ENCODE measurements around the gene NOVA2. TPM values are rescaled to one million over a fixed set of nuclear protein-coding genes. Genes with fewer than 3 reads are reported as not detected.

The NOVA2 gene
- total RNA-seq, 3 donors from 2014 or later (not counting 1 experiment from before 2014, with no cell fraction given) = not detected

DNA sequence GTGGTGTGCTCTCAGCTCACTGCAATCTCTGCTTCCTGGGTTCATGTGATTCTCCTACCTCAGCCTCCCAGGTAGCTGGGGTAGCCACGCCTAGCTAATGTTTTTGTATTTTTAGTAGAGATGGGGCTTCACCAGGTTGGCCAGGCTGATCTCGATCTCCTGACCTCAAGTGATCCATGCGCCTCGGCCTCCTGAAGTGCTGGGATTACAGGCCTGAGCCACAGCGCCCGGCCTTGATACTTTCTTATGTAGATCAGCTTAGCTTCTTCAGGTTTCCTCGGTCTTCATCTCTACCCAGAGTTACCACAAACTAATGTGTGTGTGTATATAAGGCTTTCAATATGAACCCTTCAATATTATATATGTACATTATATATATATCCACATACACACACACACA, 11.7 kb upstream of the NOVA2 start:
- WGBS (ENCODE audit: insufficient coverage) = 89% methylated on average over 4 of the region's 7 CpGs
- no peak overlapping the region for H3K27ac ChIP-seq (ENCODE audit: low read length)
- Mint-ChIP-seq H3K4me3 (no peak overlapping the region), H3K27me3 (ENCODE audit: low read depth in 2 of 2) (peaks cover 18 to 24% of the 10 kb centered on the region in 2 donors), H3K9me3 (no peaks in the 10 kb centered on the region), H3K27ac (no peak overlapping the region), H3K4me1 (no peaks in the 10 kb centered on the region), H3K36me3 (no peaks in the 10 kb centered on the region)
- H3K36me3 ChIP-seq (ENCODE audit: control insufficient read depth, insufficient read depth, low read length) = no peaks in the 10 kb centered on the region
- no peaks in the 10 kb centered on the region for H3K9me3 ChIP-seq (ENCODE audit: control insufficient read depth, insufficient read depth, low read length)
- TF ChIP-seq, protein P1, sequence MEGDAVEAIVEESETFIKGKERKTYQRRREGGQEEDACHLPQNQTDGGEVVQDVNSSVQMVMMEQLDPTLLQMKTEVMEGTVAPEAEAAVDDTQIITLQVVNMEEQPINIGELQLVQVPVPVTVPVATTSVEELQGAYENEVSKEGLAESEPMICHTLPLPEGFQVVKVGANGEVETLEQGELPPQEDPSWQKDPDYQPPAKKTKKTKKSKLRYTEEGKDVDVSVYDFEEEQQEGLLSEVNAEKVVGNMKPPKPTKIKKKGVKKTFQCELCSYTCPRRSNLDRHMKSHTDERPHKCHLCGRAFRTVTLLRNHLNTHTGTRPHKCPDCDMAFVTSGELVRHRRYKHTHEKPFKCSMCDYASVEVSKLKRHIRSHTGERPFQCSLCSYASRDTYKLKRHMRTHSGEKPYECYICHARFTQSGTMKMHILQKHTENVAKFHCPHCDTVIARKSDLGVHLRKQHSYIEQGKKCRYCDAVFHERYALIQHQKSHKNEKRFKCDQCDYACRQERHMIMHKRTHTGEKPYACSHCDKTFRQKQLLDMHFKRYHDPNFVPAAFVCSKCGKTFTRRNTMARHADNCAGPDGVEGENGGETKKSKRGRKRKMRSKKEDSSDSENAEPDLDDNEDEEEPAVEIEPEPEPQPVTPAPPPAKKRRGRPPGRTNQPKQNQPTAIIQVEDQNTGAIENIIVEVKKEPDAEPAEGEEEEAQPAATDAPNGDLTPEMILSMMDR (IDR thresholded peaks at IDR 0.05) = no peak
- H3K27me3 ChIP-seq (ENCODE audit: control insufficient read depth, insufficient read depth, low read length) = peaks cover 2% of the 10 kb centered on the region
- no peak overlapping the region for H3K4me3 ChIP-seq (ENCODE audit: low read length)
- intact Hi-C loops (cut with micrococcal nuclease) = no loop called here
- DNase-seq (no peak), ATAC-seq (no peak)
- no peaks in the 10 kb centered on the region for H3K4me1 ChIP-seq (ENCODE audit: control insufficient read depth, insufficient read depth, low read length)

DNA sequence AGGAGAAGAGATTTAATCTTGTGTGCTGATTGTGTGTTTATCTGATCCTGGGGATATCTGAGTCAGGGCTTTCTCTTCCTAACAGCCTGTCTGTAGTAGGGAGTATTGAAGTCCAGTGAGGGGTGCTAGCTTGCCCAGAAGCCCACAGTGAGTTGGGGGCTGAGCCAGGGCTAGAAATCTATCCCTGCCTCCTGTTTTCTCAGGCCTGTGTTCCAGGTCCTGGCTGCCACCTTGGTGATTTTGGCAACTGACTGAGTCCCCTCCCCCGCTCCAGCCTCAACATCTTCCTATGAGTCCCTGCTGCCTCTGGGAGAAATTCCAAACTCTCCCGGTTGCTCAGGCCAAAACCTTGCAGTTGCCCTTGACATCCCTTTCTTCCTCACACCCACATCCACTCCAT, 7.7 kb upstream of the NOVA2 start:
- peaks cover 2% of the 10 kb centered on the region for H3K27me3 ChIP-seq (ENCODE audit: control insufficient read depth, insufficient read depth, low read length)
- DNase-seq (no peak), ATAC-seq (no peak)
- Mint-ChIP-seq H3K4me3 (no peak overlapping the region), H3K27ac (no peak overlapping the region), H3K27me3 (ENCODE audit: low read depth in 2 of 2) (peaks cover 19 to 20% of the 10 kb centered on the region in 2 donors), H3K36me3 (no peaks in the 10 kb centered on the region), H3K4me1 (no peaks in the 10 kb centered on the region), H3K9me3 (no peaks in the 10 kb centered on the region)
- intact Hi-C loops (cut with micrococcal nuclease) = no loop called here
- H3K27ac ChIP-seq (ENCODE audit: low read length) = no peak overlapping the region
- H3K9me3 ChIP-seq (ENCODE audit: control insufficient read depth, insufficient read depth, low read length) = no peaks in the 10 kb centered on the region
- WGBS (ENCODE audit: insufficient coverage) = 61% methylated on average over 2 of the region's 2 CpGs
- no peak overlapping the region for H3K4me3 ChIP-seq (ENCODE audit: low read length)
- no peaks in the 10 kb centered on the region for H3K36me3 ChIP-seq (ENCODE audit: control insufficient read depth, insufficient read depth, low read length)
- TF ChIP-seq, protein P1 (IDR thresholded peaks at IDR 0.05) = no peak
- no peaks in the 10 kb centered on the region for H3K4me1 ChIP-seq (ENCODE audit: control insufficient read depth, insufficient read depth, low read length)

DNA sequence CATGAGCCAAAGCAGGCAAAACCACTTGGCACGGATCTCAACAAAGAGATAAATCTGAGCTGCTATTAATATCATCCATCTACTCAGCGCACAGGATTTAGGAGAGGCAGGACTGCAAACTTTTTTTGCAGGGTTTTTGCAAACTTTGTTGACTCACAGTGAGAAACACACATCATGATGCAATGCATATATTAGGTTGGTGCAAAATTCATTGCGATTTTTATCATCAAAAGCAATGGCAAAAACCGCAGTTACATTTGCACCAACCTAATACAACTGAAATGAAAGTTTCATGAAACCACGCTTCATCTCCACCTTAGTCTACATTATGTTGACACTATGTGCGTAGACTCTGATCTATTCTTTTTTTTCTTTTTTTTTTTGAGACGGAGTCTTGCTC, 4.5 kb upstream of the NOVA2 start:
- Mint-ChIP-seq H3K27ac (no peak overlapping the region), H3K4me3 (no peak overlapping the region), H3K4me1 (no peaks in the 10 kb centered on the region), H3K36me3 (no peaks in the 10 kb centered on the region), H3K27me3 (ENCODE audit: low read depth in 2 of 2) (peaks cover 31 to 37% of the 10 kb centered on the region in 2 donors), H3K9me3 (no peaks in the 10 kb centered on the region)
- intact Hi-C loops (cut with micrococcal nuclease) = no loop called here
- Histone ChIP-seq H3K36me3 (ENCODE audit: control insufficient read depth, insufficient read depth, low read length) (no peaks in the 10 kb centered on the region), H3K9me3 (ENCODE audit: control insufficient read depth, insufficient read depth, low read length) (no peaks in the 10 kb centered on the region), H3K27me3 (ENCODE audit: control insufficient read depth, insufficient read depth, low read length) (peaks cover 16% of the 10 kb centered on the region), H3K27ac (ENCODE audit: low read length) (no peak overlapping the region), H3K4me3 (ENCODE audit: low read length) (no peak overlapping the region), H3K4me1 (ENCODE audit: control insufficient read depth, insufficient read depth, low read length) (peaks cover 7% of the 10 kb centered on the region)
- DNase-seq (no peak), ATAC-seq (no peak)
- TF ChIP-seq, protein P1 (IDR thresholded peaks at IDR 0.05) = no peak
- WGBS (ENCODE audit: insufficient coverage) = 75% methylated on average over 7 of the region's 7 CpGs

DNA sequence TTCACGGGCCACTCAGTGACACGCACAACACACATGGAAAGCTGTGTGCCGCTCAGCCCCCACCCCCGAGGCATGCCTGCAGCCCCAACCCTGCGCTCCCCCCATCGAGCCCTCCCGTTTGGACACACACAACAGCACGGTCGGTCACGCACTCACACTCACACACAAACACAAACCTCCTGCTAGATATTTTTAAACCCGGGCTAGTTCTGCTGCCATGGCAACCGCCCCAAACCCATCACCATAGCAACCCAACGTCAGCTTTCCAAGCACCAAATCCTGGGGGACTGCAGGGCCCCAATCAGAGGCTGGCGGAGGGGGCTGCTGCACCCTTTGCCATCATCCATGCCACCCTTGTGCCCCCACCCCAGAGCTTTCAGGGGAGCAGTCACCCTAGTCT, 2.5 kb upstream of the NOVA2 start:
- H3K4me3 Mint-ChIP-seq = no peak overlapping the region
- H3K27ac Mint-ChIP-seq = no peak overlapping the region
- no peak for DNase-seq

More for the DNA sequence above, 2.5 kb upstream of the NOVA2 start:
- 52% methylated on average over 14 of the region's 14 CpGs for WGBS (ENCODE audit: insufficient coverage)
- no peaks in the 10 kb centered on the region for H3K9me3 Mint-ChIP-seq
- TF ChIP-seq, protein P1 (IDR thresholded peaks at IDR 0.05) = no peak
- H3K27ac ChIP-seq (ENCODE audit: low read length) = no peak overlapping the region
- H3K9me3 ChIP-seq (ENCODE audit: control insufficient read depth, insufficient read depth, low read length) = peaks cover 3% of the 10 kb centered on the region
- H3K27me3 ChIP-seq (ENCODE audit: control insufficient read depth, insufficient read depth, low read length) = peaks cover 32% of the 10 kb centered on the region
- ATAC-seq = no peak
- peaks cover 45 to 47% of the 10 kb centered on the region in 2 donors for H3K27me3 Mint-ChIP-seq (ENCODE audit: low read depth in 2 of 2)
- H3K4me1 ChIP-seq (ENCODE audit: control insufficient read depth, insufficient read depth, low read length) = peaks cover 23% of the 10 kb centered on the region
- no peaks in the 10 kb centered on the region for H3K36me3 ChIP-seq (ENCODE audit: control insufficient read depth, insufficient read depth, low read length)
- no peaks in the 10 kb centered on the region for H3K36me3 Mint-ChIP-seq
- intact Hi-C loops (cut with micrococcal nuclease) = no loop called here
- H3K4me1 Mint-ChIP-seq = peaks cover 8 to 14% of the 10 kb centered on the region in 2 donors
- H3K4me3 ChIP-seq (ENCODE audit: low read length) = no peak overlapping the region

Measured in natural killer cell (primary cell).